Breast epithelium (tissue), 4 donors: ENCODE results near the gene PACSIN3. TPM values are rescaled to one million over a fixed set of nuclear protein-coding genes. Genes with fewer than 3 reads are reported as not detected.

Source experiments
- DNase-seq, 2 donors: peaks; one replicate each; pipeline ENCODE4 v3.0.0-alpha.2; 2019; ENCODE audit warnings: low spot score in 2 of 2
- H3K27ac ChIP-seq, 2 donors: fragments of 200-600 bp; sonication (generic) in 1 of 2; one replicate each; pipeline ENCODE4 v1.5.1; 2016 to 2019; ENCODE audit warnings: mild to moderate bottlenecking in 1 of 2
- H3K27me3 ChIP-seq, 2 donors: fragments of 200-600 bp; sonication (generic) in 1 of 2; one replicate each; pipeline versions ENCODE4 v1.5.1 to v1.6.0; 2017 to 2019; ENCODE audit warnings: control low read depth in 1 of 2, mild to moderate bottlenecking in 1 of 2
- H3K36me3 ChIP-seq: fragments of 200-600 bp; one replicate; pipeline ENCODE4 v1.5.1; 2019
- H3K4me1 ChIP-seq, 2 donors: fragments of 200-600 bp; sonication (generic); one replicate each; pipeline ENCODE4 v1.5.1; 2016 to 2019; ENCODE audit warnings: control low read depth in 1 of 2
- H3K4me3 ChIP-seq, 3 donors: fragments of 200-600 bp; sonication (generic); 1 replicate in 2 of 3; 2 replicates in 1 of 3; pipeline ENCODE4 v1.5.1; 2016 to 2019; ENCODE audit warnings: mild to moderate bottlenecking in 3 of 3, moderate library complexity in 2 of 3
- H3K9me3 ChIP-seq, 2 donors: fragments of 200-600 bp; sonication (generic) in 1 of 2; one replicate each; pipeline ENCODE4 v1.5.1; 2016 to 2019; ENCODE audit warnings: control low read depth in 1 of 2
- POLR2A ChIP-seq: fragments of 450-650 bp; IDR thresholded peaks from one replicate; pipeline ENCODE4 v1.6.1; 2016; ENCODE audit warnings: antibody characterized with exemption, mild to moderate bottlenecking, moderate library complexity
- POLR2AphosphoS5 ChIP-seq, 3 donors: sonication (generic); formaldehyde crosslinking; IDR thresholded peaks; one replicate each; pipeline ENCODE4 v1.6.1; 2017; ENCODE audit warnings: antibody characterized with exemption in 3 of 3
- intact Hi-C: fragments of 100-400 bp; cut with DNase I; formaldehyde crosslinking; loops from one replicate; pipeline ENCODE4 v1.15.1; 2023; ENCODE audit warnings: low total_unique reads
- total RNA-seq, 3 donors: library from RNA; depleted of rRNA; stranded (reverse); fragments of >200 nt; gene quantifications; one replicate each; pipeline ENCODE4 v1.1.0, GENCODE V29; 2016
- TF ChIP-seq, protein P1 (sequence below), 3 donors: fragments of 450-650 bp; IDR thresholded peaks; one replicate each; pipeline ENCODE4 v1.5.1; 2016 to 2017; ENCODE audit warnings: antibody characterized with exemption in 3 of 3, mild to moderate bottlenecking in 3 of 3, moderate library complexity in 3 of 3

PACSIN3 gene
- total RNA-seq, 3 donors from 2014 or later = 9.9 to 47.3 (median 33.1) TPM

DNA sequence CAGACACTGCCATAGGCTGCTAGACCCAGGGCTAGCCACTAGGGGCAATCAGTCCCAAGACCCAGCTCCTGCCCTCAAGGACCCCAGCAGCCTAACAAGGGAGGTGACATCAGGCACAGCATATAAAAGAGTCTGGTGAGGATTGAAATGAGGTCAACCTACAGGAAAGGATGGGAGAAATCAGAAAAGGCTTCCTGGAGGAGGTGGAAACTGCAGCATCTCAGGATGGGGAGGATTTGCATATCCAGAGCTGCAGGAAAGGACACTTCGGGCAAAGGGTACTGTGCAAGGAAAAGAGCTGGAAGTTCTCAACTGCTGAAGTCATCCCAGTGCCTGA is 6.6 kb downstream of the PACSIN3 start:
- H3K36me3 ChIP-seq = no peaks in the 10 kb centered on the region
- peaks cover 2 to 21% of the 10 kb centered on the region in 2 donors for H3K4me1 ChIP-seq
- TF ChIP-seq, protein P1, sequence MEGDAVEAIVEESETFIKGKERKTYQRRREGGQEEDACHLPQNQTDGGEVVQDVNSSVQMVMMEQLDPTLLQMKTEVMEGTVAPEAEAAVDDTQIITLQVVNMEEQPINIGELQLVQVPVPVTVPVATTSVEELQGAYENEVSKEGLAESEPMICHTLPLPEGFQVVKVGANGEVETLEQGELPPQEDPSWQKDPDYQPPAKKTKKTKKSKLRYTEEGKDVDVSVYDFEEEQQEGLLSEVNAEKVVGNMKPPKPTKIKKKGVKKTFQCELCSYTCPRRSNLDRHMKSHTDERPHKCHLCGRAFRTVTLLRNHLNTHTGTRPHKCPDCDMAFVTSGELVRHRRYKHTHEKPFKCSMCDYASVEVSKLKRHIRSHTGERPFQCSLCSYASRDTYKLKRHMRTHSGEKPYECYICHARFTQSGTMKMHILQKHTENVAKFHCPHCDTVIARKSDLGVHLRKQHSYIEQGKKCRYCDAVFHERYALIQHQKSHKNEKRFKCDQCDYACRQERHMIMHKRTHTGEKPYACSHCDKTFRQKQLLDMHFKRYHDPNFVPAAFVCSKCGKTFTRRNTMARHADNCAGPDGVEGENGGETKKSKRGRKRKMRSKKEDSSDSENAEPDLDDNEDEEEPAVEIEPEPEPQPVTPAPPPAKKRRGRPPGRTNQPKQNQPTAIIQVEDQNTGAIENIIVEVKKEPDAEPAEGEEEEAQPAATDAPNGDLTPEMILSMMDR (IDR thresholded peaks at IDR 0.05) = peak in 2 of 3 donors; percentile 18 to 24
- TF ChIP-seq POLR2A = no peak
- no peaks in the 10 kb centered on the region for H3K27me3 ChIP-seq
- no peaks in the 10 kb centered on the region for H3K9me3 ChIP-seq
- no peak overlapping the region for H3K4me3 ChIP-seq
- DNase-seq = no peak
- intact Hi-C loops = no loop called here
- H3K27ac ChIP-seq = no peak overlapping the region

DNA sequence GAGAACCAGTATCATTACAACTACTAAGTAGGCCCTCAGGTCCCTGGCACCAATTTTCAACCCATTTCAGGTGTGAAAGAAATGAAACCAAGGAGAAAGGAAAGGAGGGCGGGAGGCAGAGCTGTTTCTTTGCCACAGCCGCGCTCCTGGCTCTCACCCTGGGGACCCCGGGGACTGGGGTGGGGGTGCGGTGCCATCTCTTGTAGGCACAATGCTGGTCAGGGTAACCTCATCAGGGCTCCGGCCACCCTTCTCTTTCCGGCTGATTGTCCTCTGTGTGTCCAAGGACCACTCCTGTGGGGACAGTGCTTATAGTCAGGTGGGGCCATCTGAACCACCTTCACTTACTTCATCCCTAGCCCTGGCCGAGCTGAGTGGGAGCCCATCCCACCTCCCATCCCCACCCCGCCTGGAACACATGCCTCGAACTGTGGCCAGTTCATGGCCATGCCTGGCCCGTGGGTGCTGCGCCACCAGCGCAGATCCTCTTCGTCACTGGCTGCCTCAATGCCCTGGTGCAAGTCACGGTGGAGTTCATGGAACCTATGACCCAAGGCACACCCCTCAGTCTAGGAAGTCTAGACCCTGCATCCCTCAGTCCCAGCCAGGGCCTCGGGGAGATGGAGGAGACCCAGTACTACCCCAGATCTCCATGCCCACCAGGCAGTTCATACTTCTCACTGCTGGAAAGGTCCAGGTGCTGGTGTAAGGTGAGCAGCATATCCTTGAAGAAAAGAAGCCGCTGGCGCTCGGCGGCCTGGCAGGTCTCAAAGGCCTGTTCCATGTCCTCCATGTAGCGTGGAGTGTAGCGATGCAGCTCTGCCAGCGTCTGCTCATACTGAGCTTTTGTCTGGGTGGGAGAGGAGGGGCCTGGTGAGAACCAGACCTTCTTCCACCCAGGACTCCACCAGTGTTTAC is 7.2 kb downstream of the PACSIN3 start:
- Histone ChIP-seq H3K27ac (peak overlapping the region; percentile 98 to 99), H3K4me1 (peaks cover 2 to 18% of the 10 kb centered on the region in 2 donors)

GRCh38 chr11:47178316-47178715 is 7.9 kb downstream of the PACSIN3 start:
- DNase-seq = no peak
- intact Hi-C loops = no loop called here
- TF ChIP-seq, protein P1 (IDR thresholded peaks at IDR 0.05) = no peak
- TF ChIP-seq POLR2AphosphoS5 (IDR thresholded peaks at IDR 0.05) (no peak), POLR2A (no peak)
- no peaks in the 10 kb centered on the region for H3K27me3 ChIP-seq
- no peaks in the 10 kb centered on the region for H3K36me3 ChIP-seq
- peaks cover 2 to 18% of the 10 kb centered on the region in 2 donors for H3K4me1 ChIP-seq
- no peaks in the 10 kb centered on the region for H3K9me3 ChIP-seq
- H3K27ac ChIP-seq = peak overlapping the region; percentile 98 to 99
- H3K4me3 ChIP-seq = no peak overlapping the region

More for the DNA sequence above, 7.2 kb downstream of the PACSIN3 start:
- H3K27me3 ChIP-seq = no peaks in the 10 kb centered on the region
- intact Hi-C loops = no loop called here
- TF ChIP-seq POLR2AphosphoS5 (IDR thresholded peaks at IDR 0.05) = no peak
- no peak for TF ChIP-seq POLR2A
- TF ChIP-seq, protein P1 (IDR thresholded peaks at IDR 0.05) = no peak
- no peaks in the 10 kb centered on the region for H3K9me3 ChIP-seq
- H3K4me3 ChIP-seq = no peak overlapping the region
- no peak for DNase-seq
- H3K36me3 ChIP-seq = no peaks in the 10 kb centered on the region

GRCh38 chr11:47177846-47178245 is 8.4 kb downstream of the PACSIN3 start:
- no peaks in the 10 kb centered on the region for H3K27me3 ChIP-seq
- peak overlapping the region in 2 of 3 donors; percentile 98 to 99 for H3K4me3 ChIP-seq
- H3K4me1 ChIP-seq = peaks cover 2 to 18% of the 10 kb centered on the region in 2 donors
- H3K9me3 ChIP-seq = no peaks in the 10 kb centered on the region
- no peak for DNase-seq
- H3K36me3 ChIP-seq = peaks cover 2% of the 10 kb centered on the region
- intact Hi-C loops = no loop called here
- no peak for TF ChIP-seq POLR2A
- TF ChIP-seq, protein P1 (IDR thresholded peaks at IDR 0.05) = no peak
- no peak for TF ChIP-seq POLR2AphosphoS5 (IDR thresholded peaks at IDR 0.05)
- peak overlapping the region; percentile 98 to 99 for H3K27ac ChIP-seq

DNA sequence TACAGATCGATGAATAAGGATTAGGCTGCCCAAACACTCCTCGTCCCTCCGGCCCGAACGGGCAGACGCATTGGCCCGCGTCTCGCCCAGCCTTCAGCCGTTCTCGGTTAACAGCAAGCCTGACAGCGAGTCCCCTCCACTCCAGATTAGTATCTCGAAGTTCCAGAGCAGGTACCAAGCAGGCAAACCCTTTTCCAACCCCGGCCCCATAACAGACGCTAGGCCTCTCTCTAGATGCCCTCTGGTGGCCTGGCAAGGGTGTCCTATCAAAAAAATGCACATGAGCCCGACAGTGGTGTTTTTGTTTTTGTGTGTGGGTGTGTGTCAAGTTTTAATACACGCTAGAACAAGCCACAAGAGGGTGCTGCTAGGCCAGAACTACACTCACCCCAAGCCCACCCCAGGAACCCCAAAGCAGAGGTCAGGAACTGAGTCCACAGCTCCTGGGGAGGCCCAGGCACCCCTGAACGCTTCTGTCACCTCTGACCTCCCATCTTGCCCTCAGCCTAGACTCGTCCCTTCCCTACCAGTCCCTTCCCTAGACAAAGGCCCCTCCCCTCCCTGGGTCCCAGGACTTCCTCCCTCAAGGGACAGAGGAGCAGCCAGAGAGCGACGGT is 8.9 kb downstream of the PACSIN3 start:
- intact Hi-C loops = no loop called here
- Histone ChIP-seq H3K4me1 (peaks cover 2 to 18% of the 10 kb centered on the region in 2 donors), H3K9me3 (no peaks in the 10 kb centered on the region), H3K27me3 (no peaks in the 10 kb centered on the region), H3K36me3 (peaks cover 4% of the 10 kb centered on the region), H3K4me3 (peak overlapping the region; percentile 97 to 99 (median 98)), H3K27ac (peak overlapping the region; percentile 98 to 99)
- TF ChIP-seq POLR2AphosphoS5 (IDR thresholded peaks at IDR 0.05) (peak in 1 of 3 donors; percentile 0), POLR2A (no peak)
- TF ChIP-seq, protein P1 (IDR thresholded peaks at IDR 0.05) = peak; percentile 37 to 92 (median 75)
- DNase-seq = peak; percentile 63 to 83
